OCI-LY3 (cell line): ENCODE measurements around the gene RBM33.

Experiments
- CTCF ChIP-seq: fragments of 200-600, 300-600 bp; sonication (generic); IDR thresholded peaks from 2 replicates; pipeline ENCODE4 v1.5.1; 2014; ENCODE audit warnings: antibody characterized with exemption, low read length, low read depth
- EZH2phosphoT487 ChIP-seq: fragments of 200-600 bp; shearing (Covaris generic); IDR thresholded peaks from 2 replicates; pipeline ENCODE4 v1.6.1; 2018; ENCODE audit warnings: antibody characterized with exemption, mixed run types, low read depth

- TF ChIP-seq CTCF (no peak), EZH2phosphoT487 (no peak)
Observed at GRCh38 chr7:155829796-155830470, 185.5 kb downstream of the RBM33 start.
